ENCODE measurements around the gene DAP3.

GRCh38 chr1:155695608-155696007, 6.7 kb downstream of the DAP3 start:
- no peak for TF ChIP-seq CTCF (IDR thresholded peaks at IDR 0.05)
- no peak for TF ChIP-seq POLR2A (IDR thresholded peaks at IDR 0.05)

Data from upper lobe of left lung (tissue), 4 donors.